ENCODE data around the gene RYR3.

The RYR3 gene

DNA sequence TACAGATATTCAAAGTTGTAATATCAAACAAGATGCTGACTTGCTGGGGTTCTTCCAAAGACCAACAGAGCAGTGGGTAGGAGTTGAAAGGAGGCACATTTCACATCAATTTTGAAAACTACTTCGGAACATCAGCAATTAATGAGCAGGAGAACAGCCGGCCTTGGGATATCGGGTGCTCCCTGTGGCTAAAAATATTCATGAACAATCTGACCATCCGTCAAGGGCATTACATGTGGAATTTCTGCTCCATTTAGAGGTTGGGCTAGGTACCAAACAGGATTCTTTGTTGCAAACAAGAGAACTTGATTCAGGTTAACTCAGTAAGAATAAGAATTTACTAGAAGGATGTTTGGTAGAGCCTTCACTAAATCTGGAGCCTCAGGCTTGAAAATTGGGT lies 223.9 kb downstream of the RYR3 start:
- TF ChIP-seq, protein P1, sequence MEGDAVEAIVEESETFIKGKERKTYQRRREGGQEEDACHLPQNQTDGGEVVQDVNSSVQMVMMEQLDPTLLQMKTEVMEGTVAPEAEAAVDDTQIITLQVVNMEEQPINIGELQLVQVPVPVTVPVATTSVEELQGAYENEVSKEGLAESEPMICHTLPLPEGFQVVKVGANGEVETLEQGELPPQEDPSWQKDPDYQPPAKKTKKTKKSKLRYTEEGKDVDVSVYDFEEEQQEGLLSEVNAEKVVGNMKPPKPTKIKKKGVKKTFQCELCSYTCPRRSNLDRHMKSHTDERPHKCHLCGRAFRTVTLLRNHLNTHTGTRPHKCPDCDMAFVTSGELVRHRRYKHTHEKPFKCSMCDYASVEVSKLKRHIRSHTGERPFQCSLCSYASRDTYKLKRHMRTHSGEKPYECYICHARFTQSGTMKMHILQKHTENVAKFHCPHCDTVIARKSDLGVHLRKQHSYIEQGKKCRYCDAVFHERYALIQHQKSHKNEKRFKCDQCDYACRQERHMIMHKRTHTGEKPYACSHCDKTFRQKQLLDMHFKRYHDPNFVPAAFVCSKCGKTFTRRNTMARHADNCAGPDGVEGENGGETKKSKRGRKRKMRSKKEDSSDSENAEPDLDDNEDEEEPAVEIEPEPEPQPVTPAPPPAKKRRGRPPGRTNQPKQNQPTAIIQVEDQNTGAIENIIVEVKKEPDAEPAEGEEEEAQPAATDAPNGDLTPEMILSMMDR (IDR thresholded peaks at IDR 0.05) = no peak
- peaks cover 5% of the 10 kb centered on the region for H3K27me3 ChIP-seq
- H3K4me1 ChIP-seq (ENCODE audit: control insufficient read depth in 1 of 2, insufficient read depth in 1 of 2, low read depth in 1 of 2, low read length in 1 of 2) = no peaks in the 10 kb centered on the region
- H3K9me3 ChIP-seq = no peaks in the 10 kb centered on the region
- H3K4me3 ChIP-seq (ENCODE audit: low read depth in 1 of 2, low read length in 1 of 2) = no peak overlapping the region
- no peaks in the 10 kb centered on the region for H3K36me3 ChIP-seq
- H3K27ac ChIP-seq = no peak overlapping the region

DNA sequence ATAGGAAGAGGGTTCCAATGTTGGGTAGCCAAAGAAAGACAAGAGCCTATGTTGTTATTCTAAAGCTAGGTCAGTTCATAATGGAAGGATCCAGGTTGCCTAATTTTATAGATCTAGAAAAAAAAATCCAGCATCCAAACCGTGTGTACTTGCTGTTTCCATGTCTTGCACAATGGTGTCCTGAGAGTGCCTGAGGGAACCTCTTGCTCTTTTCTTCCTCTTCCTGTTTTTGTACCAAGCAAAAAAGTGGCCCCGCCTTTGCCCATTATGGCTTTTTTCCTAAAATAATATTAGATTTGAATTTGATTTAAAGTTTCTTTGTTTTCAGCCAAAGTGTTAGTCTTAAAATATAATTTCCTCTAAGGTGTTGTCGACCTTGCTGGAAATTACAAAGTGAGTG lies 224.4 kb downstream of the RYR3 start:
- H3K9me3 ChIP-seq = no peaks in the 10 kb centered on the region
- TF ChIP-seq, protein P1 (IDR thresholded peaks at IDR 0.05) = no peak
- H3K27me3 ChIP-seq = peaks cover 5% of the 10 kb centered on the region
- no peak overlapping the region for H3K27ac ChIP-seq
- no peaks in the 10 kb centered on the region for H3K36me3 ChIP-seq
- H3K4me3 ChIP-seq (ENCODE audit: low read depth in 1 of 2, low read length in 1 of 2) = no peak overlapping the region
- no peaks in the 10 kb centered on the region for H3K4me1 ChIP-seq (ENCODE audit: control insufficient read depth in 1 of 2, insufficient read depth in 1 of 2, low read depth in 1 of 2, low read length in 1 of 2)

DNA sequence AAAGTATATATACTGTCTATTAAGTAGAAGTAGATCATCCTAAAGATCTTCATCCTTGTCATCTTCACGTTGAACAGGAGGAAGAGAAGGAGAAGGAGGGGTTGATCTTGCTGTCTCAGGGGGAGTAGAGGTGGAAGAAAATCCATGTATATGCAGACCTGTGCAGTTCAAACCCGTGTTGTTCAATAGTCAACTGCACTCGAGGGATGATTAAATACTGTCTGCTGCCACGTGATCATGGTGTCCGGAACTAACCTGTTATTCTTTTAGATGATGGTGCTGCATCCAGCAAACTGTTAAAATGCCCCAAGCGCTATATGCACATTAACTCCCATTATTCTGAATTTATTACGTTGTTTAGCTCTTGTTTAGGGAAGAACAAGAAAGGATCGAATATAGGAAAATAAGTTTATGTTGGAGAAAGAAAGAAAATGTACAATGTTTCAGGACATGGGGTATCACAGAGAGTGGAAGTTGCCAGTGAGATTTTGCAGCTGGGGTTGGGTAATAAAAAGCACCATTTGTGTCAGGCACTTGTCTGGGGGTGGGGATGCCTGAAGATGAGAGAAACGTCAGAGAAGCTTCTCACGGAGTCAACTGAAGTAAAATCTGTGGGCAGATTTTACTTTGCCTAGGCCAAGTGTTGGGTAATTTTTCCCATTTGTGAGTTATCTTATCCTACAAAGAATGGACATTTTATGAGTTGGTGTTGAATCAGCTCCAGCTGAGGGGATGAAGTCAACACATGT lies 229.2 kb downstream of the RYR3 start:
- Histone ChIP-seq H3K9me3 (no peaks in the 10 kb centered on the region), H3K27me3 (peaks cover 5% of the 10 kb centered on the region), H3K36me3 (no peaks in the 10 kb centered on the region), H3K27ac (no peak overlapping the region), H3K4me3 (ENCODE audit: low read depth in 1 of 2, low read length in 1 of 2) (no peak overlapping the region), H3K4me1 (ENCODE audit: control insufficient read depth in 1 of 2, insufficient read depth in 1 of 2, low read depth in 1 of 2, low read length in 1 of 2) (no peaks in the 10 kb centered on the region)
- TF ChIP-seq, protein P1 (IDR thresholded peaks at IDR 0.05) = no peak

DNA sequence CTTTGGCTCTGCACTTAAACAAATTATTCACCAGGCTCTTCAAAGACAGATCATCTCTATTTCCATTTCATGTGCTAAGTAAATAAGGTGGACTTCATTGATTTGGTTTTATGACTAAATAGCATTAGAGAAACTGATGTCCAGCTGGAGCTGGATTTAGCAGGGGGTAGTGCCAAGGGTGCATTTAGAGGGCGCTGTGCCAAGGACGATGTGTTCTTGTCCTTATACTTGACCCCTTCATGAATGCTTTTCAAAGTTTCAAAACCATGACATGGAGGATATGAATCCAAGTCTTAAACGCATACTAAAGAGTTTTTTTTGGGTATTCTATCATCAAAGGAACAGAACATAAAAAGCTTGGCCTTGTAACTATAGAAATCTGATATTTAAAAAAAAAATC lies 233.2 kb downstream of the RYR3 start:
- TF ChIP-seq, protein P1 (IDR thresholded peaks at IDR 0.05) = no peak
- no peaks in the 10 kb centered on the region for H3K9me3 ChIP-seq

DNA sequence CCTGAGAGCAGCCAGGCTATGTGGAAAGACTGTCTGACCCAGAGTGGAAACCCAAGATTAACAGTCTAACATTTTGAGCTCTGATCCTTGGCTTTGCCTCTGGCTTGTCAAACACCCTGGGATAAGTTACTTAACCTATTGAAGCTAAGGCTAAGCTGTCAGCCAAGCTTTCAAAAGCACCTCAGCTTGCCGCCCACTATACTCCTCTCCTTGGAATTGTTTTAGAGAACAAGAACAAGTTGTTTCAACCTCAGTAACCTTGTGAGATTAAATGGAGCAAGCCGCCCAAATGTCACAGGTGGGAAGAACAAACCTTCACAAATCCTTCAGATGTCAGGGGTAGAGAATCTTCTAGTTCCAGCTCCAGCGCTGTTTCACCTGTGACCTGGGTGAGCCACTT lies 235.1 kb downstream of the RYR3 start:
- H3K36me3 ChIP-seq = no peaks in the 10 kb centered on the region
- no peaks in the 10 kb centered on the region for H3K27me3 ChIP-seq
- TF ChIP-seq, protein P1 (IDR thresholded peaks at IDR 0.05) = no peak
- no peaks in the 10 kb centered on the region for H3K4me1 ChIP-seq (ENCODE audit: control insufficient read depth in 1 of 2, insufficient read depth in 1 of 2, low read depth in 1 of 2, low read length in 1 of 2)
- no peaks in the 10 kb centered on the region for H3K9me3 ChIP-seq
- H3K27ac ChIP-seq = no peak overlapping the region
- no peak overlapping the region for H3K4me3 ChIP-seq (ENCODE audit: low read depth in 1 of 2, low read length in 1 of 2)

More for the DNA sequence above, 233.2 kb downstream of the RYR3 start:
- no peaks in the 10 kb centered on the region for H3K36me3 ChIP-seq
- H3K27ac ChIP-seq = no peak overlapping the region
- H3K4me3 ChIP-seq (ENCODE audit: low read depth in 1 of 2, low read length in 1 of 2) = no peak overlapping the region
- no peaks in the 10 kb centered on the region for H3K27me3 ChIP-seq
- H3K4me1 ChIP-seq (ENCODE audit: control insufficient read depth in 1 of 2, insufficient read depth in 1 of 2, low read depth in 1 of 2, low read length in 1 of 2) = no peaks in the 10 kb centered on the region

All from neutrophil (primary cell).